Mucosa of stomach (tissue), 1 donor: Measurements from ENCODE around the gene C20orf173.
"Not testable (repeated sequence)": the region's sequence is repeated elsewhere in the genome, so short reads cannot be mapped to it uniquely, and the experiment has no call there.

Experiments
- H3K27me3 ChIP-seq: one replicate; pipeline ENCODE4 v1.7.0; 2013; ENCODE audit warnings: mild to moderate bottlenecking, low read length; ENCODE audit not compliant: control insufficient read depth, insufficient read depth
- H3K36me3 ChIP-seq: one replicate; pipeline ENCODE4 v1.7.0; 2013; ENCODE audit warnings: low read length; ENCODE audit not compliant: control insufficient read depth, insufficient read depth
- H3K4me1 ChIP-seq: one replicate; pipeline ENCODE4 v1.7.0; 2013; ENCODE audit warnings: mild to moderate bottlenecking, low read length; ENCODE audit not compliant: control insufficient read depth, insufficient read depth
- H3K4me3 ChIP-seq: one replicate; pipeline ENCODE4 v1.7.0; 2013; ENCODE audit warnings: low read length
- H3K9ac ChIP-seq: one replicate; pipeline ENCODE4 v1.7.0; 2013; ENCODE audit warnings: mild to moderate bottlenecking, low read length, moderate library complexity
- H3K9me3 ChIP-seq: one replicate; pipeline ENCODE4 v1.7.0; 2013; ENCODE audit warnings: mild to moderate bottlenecking, low read length, moderate library complexity; ENCODE audit not compliant: control insufficient read depth
- donor health status: Pancreatic carcinoma.

C20orf173 gene

DNA sequence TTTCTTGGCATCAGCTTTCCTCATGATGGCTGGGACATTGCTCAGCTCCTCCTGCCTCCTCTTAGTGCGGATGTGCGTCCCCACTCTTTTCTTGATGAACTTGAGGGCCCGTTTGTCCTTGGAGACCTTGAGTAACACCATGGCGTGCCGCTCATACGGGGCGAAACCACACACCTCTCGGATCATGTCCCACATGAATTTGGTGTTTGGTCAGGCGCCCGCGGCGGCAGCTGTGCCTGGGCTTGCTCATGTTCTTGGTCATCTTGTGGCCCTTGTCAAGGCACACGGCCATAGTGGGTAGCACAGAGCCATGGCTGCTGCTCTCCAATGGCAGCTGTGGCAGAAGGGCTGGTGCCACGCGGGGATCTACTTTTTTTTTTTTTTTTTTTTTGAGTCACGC, 15.0 kb upstream of the C20orf173 start:
- no peak overlapping the region for H3K9ac ChIP-seq
- H3K36me3 ChIP-seq = peaks cover 6% of the 10 kb centered on the region

DNA sequence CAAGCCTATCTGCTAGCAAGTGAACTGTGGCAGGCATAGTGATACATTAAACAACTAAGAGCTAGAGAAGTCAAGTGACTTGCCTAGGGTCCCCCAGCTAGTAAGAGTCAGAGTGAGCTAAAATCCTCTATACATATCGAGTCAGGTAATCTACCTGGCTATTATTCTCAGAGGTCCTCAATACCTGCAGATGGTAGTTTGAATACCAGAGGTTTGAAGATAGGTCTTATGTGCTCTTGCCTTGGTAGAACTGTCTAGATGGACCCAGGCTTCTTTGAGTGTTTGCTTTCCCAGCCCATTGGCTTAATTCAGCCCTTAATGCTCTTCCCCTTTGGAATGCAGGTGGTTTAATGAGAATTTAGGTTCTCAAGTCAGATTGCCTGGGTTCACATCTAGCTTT, 13.5 kb upstream of the C20orf173 start:
- no peaks in the 10 kb centered on the region for H3K36me3 ChIP-seq
- no peaks in the 10 kb centered on the region for H3K27me3 ChIP-seq
- H3K9me3 ChIP-seq = no peaks in the 10 kb centered on the region
- peaks cover 12% of the 10 kb centered on the region for H3K4me1 ChIP-seq
- no peak overlapping the region for H3K9ac ChIP-seq
- no peak overlapping the region for H3K4me3 ChIP-seq

More for the DNA sequence above, 15.0 kb upstream of the C20orf173 start:
- no peaks in the 10 kb centered on the region for H3K27me3 ChIP-seq
- no peaks in the 10 kb centered on the region for H3K9me3 ChIP-seq
- peaks cover 12% of the 10 kb centered on the region for H3K4me1 ChIP-seq
- no peak overlapping the region for H3K4me3 ChIP-seq

DNA sequence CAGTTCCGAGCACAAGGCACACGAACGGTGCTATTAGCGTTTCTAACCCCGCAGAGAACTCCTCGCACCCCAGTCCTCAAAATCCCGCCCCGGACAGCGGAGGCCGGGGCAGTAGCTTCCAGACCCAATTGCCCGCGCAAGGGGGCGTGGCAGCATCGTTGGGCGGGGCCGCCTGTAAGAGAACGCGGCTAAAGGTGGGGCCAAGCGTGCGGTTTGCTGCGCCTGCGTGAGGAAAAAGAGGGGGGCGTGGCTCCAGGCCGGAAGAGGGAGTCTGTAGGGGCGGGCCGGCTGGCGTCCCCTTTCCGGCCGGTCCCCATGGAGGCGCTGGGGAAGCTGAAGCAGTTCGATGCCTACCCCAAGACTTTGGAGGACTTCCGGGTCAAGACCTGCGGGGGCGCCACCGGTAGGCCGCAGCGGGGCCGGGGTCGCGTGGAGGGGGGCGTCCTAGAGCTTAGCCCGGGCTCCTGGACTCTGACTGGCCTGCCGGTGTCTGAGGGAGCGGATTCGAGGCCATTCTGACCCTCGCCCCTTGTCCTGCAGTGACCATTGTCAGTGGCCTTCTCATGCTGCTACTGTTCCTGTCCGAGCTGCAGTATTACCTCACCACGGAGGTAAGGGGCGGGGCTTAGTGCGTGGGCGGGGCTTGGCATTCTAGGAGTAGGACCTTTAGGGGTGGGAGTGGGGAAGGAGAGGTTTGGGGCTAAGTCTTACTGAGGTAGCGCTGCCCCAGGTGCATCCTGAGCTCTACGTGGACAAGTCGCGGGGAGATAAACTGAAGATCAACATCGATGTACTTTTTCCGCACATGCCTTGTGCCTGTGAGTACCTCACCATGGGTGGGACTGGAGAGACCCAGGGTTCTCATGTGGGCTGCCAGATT, 12.6 kb upstream of the C20orf173 start, which contains the start of gene ERGIC3:
TSS of gene ERGIC3 (plus strand) at position 296 of the 880 bp plus-strand sequence. CDS start at position 316, 20 bp downstream.
- Histone ChIP-seq H3K36me3 (no peaks in the 10 kb centered on the region), H3K4me3 (peak within 1 kb of the TSS; percentile 88), H3K9me3 (no peaks in the 10 kb centered on the region), H3K9ac (peak within 1 kb of the TSS; percentile 86), H3K27me3 (no peaks in the 10 kb centered on the region), H3K4me1 (peaks cover 12% of the 10 kb centered on the region)

DNA sequence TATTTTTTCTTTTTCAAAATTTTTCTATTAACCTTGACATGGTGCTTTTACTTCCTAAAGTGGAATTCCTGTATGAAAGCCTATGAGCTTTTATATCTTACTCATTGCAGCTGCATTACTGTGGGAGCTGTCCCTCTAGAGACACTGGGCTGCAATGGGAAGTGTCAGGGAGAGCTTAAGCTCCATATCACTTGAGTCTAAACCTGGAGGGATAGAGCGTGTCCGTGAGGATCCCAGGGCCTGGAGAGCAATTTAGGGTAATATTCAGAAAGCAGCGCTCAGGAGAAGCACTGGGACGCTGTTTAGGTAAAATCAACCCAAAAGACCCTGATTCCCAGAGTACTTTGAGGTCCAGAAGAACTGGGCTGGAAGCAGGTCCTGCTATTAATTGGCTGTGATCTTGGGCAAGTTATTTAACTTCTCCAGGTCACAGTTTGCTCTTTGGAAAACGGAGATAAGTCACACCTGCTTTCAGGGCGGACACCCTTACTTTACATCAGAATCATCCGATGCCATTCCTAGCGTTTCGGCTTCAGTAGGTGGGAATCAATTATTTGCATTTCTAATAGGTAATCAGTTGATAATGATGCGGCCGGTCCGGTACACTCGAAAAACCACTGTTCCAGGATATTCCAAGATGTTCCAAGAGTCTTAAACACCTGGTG, 11.8 kb upstream of the C20orf173 start:
- H3K4me1 ChIP-seq = peaks cover 12% of the 10 kb centered on the region

DNA sequence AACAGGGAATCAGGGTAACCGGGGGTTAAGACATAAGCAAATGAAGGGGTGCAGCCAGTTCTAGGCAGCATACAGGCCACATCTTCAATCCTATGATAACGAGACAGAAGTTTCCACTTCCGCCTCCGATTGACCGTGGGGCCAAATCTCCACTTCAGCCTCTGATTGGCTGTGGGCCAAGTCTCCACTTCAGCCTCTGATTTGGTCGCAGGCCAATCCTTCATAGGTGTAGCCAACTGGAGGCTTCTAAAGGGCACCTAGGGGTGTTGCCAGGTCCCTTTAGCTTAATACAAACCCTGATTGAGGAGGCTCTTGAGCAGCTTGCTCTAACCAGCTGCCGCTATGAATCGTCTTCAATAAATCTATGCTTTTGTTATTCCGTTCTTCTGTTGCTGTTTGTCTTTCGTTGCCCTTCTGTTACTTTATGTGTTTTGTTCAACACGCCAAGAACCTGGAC, 10.3 kb upstream of the C20orf173 start:
- Histone ChIP-seq H3K4me3 (no peak overlapping the region), H3K9ac (no peak overlapping the region), H3K9me3 (no peaks in the 10 kb centered on the region), H3K36me3 (no peaks in the 10 kb centered on the region), H3K4me1 (peaks cover 12% of the 10 kb centered on the region), H3K27me3 (no peaks in the 10 kb centered on the region)

More for the DNA sequence above, 11.8 kb upstream of the C20orf173 start:
- H3K36me3 ChIP-seq = no peaks in the 10 kb centered on the region
- no peak overlapping the region for H3K4me3 ChIP-seq
- H3K27me3 ChIP-seq = no peaks in the 10 kb centered on the region
- H3K9me3 ChIP-seq = no peaks in the 10 kb centered on the region
- H3K9ac ChIP-seq = peak overlapping the region; percentile 4

DNA sequence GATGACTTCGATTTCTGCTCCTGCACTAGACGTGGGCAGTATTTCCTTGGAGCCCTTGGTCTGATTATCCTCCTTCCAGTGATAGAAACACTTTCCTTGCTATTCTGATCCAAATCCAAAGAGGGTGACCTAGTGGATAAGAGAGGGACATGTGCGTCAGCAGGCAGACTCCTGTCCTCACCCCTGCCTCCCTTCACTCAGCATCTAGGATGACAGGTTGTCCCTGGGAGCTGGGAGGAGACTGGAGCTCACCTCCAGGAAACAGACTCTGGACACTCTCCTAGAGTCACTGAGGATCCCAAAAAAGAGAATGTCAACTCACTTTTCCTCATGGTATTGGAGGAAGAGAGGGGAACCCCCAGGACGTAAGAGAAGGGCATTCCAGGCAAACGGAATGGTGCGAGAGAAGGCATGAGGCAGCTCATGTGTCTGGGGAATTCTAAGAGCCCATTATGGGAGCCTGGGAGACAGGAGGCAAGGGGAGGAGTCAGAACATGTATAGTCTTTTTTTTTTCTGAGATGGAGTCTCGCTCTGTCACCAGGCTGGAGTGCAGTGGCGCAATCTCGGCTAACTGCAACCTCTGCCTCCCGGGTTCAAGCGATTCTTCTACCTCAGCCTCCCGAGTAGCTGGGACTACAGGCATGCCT, 2.2 kb downstream of the C20orf173 start:
- no peaks in the 10 kb centered on the region for H3K27me3 ChIP-seq
- no peak overlapping the region for H3K9ac ChIP-seq
- no peaks in the 10 kb centered on the region for H3K4me1 ChIP-seq
- H3K4me3 ChIP-seq = no peak overlapping the region
- H3K9me3 ChIP-seq = no peaks in the 10 kb centered on the region
- H3K36me3 ChIP-seq = no peaks in the 10 kb centered on the region

DNA sequence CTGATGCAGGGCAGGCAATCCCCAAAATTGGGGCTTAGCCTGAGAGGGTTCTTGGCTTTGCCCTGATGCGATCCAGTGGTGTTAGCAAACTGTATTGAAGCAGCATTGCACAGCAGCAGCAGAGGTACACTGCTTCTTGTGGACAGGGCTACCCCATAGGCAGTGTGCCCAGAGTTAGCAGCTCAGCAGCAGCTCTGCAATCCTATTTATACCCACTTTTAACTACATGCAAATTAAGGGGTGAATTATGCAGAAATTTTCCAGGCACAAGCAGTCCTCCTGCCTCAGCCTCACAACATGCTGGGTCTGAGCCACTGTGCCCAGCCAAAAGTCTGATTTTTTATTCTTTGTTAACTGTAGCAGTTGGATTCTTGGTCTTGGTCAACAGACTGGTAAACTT, 3.8 kb downstream of the C20orf173 start:
- Histone ChIP-seq H3K9me3 (no peaks in the 10 kb centered on the region), H3K4me1 (no peaks in the 10 kb centered on the region), H3K4me3 (no peak overlapping the region), H3K9ac (no peak overlapping the region), H3K36me3 (no peaks in the 10 kb centered on the region), H3K27me3 (no peaks in the 10 kb centered on the region)

DNA sequence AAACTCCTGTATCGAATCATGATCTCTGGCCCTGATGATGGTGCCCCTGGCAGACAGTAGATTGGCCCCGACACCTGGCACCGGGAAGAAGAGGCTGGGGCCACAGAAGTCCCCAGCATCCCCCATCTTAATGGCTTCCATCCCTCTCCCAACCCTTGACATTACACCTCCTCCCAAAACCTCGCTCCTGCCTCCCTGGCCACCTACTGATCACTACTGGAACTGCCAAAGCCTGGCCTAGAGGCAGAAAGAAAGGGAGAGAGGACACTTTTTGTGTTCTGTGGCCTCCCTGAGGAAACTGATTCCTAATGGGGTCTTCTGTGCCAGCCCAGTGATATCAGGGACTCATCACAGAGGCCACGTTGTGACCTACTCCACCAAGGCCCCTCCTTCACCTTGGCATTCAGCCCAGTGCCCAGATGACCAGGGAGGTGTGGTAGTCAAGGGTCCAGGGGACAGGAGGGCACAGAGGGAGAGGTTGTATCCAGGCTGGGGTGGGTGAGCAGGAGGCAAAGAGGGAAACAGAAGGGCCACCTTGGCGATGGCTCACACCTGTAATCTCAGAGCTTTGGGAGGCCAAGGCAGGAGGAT, 6.1 kb downstream of the C20orf173 start:
- H3K27me3 ChIP-seq = no peaks in the 10 kb centered on the region
- no peaks in the 10 kb centered on the region for H3K9me3 ChIP-seq
- H3K4me3 ChIP-seq = no peak overlapping the region
- H3K9ac ChIP-seq = no peak overlapping the region
- H3K36me3 ChIP-seq = no peaks in the 10 kb centered on the region
- no peaks in the 10 kb centered on the region for H3K4me1 ChIP-seq

DNA sequence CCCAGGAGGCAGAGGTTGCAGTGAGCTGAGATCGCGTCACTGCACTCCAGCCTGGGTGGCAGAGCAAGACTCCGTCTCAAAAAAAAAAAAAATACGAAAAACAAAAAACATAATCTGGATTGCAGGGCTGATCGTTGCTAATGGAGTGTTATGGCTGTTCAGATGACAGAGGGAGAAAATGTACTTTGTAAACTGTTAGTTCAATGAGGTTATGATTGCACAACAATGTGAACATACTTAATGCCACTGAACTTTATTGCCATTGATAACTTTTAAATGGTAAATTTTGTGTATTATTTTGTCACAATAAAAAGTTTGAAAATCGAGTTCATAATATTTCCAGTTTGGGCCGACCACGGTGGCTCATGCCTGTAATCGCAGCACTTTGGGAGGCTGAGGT, 10.5 kb downstream of the C20orf173 start:
- Histone ChIP-seq H3K9me3 (no peaks in the 10 kb centered on the region), H3K4me1 (peaks cover 21% of the 10 kb centered on the region), H3K36me3 (no peaks in the 10 kb centered on the region), H3K4me3 (no peak overlapping the region), H3K9ac (no peak overlapping the region), H3K27me3 (no peaks in the 10 kb centered on the region)

DNA sequence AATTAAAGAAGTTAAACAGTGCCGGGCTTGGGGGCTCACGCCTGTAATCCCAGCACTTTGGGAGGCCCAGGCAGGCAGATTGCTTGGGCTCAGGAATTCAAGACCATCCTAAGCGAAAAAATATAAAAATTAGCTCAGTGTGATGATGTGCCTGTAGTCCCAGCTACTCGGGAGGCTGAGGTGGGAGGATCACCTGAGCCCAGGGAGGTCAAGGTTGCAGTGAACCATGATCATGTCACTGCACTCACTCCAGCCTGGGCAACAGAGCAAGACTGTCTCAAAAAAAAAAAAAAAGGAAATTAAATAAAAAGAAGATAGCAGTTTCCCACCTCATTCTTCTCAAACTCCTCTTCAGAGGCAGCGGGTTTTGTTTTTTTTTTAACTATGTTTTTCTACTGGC, 11.7 kb downstream of the C20orf173 start:
- H3K9me3 ChIP-seq, H3K36me3 ChIP-seq, H3K27me3 ChIP-seq: not testable (repeated sequence)

DNA sequence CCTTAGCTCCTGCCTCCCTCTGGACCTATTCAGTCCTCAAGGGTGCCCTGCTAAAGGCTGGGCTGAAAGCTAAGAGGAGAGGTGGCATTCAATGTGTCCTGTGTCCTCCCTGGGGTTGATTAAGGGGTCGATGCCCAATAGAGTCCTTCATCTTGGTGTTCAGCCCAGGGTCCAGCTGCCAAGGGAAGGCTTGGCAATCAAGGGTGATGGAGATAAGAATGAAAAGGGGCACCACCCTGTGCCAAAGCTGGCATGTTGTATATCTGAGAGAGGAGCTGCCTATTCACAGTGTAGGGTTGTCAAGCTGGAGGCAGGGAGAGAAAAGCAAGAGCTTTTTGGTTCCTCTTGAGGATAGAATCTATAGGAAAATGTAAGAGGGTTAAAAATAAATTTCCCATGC, 12.3 kb downstream of the C20orf173 start:
- no peaks in the 10 kb centered on the region for H3K27me3 ChIP-seq
- no peaks in the 10 kb centered on the region for H3K9me3 ChIP-seq
- H3K4me3 ChIP-seq = no peak overlapping the region
- peaks cover 24% of the 10 kb centered on the region for H3K4me1 ChIP-seq
- no peaks in the 10 kb centered on the region for H3K36me3 ChIP-seq
- no peak overlapping the region for H3K9ac ChIP-seq

More for the DNA sequence above, 11.7 kb downstream of the C20orf173 start:
- not testable (repeated sequence) for H3K9ac ChIP-seq, H3K4me3 ChIP-seq
- H3K4me1 ChIP-seq = peaks cover 24% of the 10 kb centered on the region
